Measurements from ENCODE around the gene TOM1L2. TPM values are rescaled to one million over a fixed set of nuclear protein-coding genes. Genes with fewer than 3 reads are reported as not detected.

TOM1L2 gene
- total RNA-seq, 3 donors from 2014 or later, result 67.8 to 101 (median 87.7) TPM

- DNase-seq (no peak), ATAC-seq (no peak)
- intact Hi-C loops (cut with DNase I, micrococcal nuclease), result no loop called here
- no peaks in the 10 kb centered on the region for H3K9me3 ChIP-seq
- H3K36me3 ChIP-seq (ENCODE audit: low read depth), result no peaks in the 10 kb centered on the region
- no peaks in the 10 kb centered on the region for H3K4me1 ChIP-seq (ENCODE audit: low read depth)
- TF ChIP-seq CTCF (IDR thresholded peaks at IDR 0.05), result no peak
- no peak overlapping the region for H3K4me3 ChIP-seq
Measured at GRCh38 chr17:17805575-17805974, 166.6 kb downstream of the TOM1L2 start.

- DNase-seq, result no peak
- no peak overlapping the region for H3K4me3 ChIP-seq
- H3K9me3 ChIP-seq, result no peaks in the 10 kb centered on the region
- no peaks in the 10 kb centered on the region for H3K4me1 ChIP-seq (ENCODE audit: low read depth)
- intact Hi-C loops (cut with DNase I, micrococcal nuclease), result no loop called here
- no peak for ATAC-seq
- no peaks in the 10 kb centered on the region for H3K36me3 ChIP-seq (ENCODE audit: low read depth)
- TF ChIP-seq CTCF (IDR thresholded peaks at IDR 0.05), result no peak
Measured at GRCh38 chr17:17804007-17804406, 168.2 kb downstream of the TOM1L2 start.

GRCh38 chr17:17801800-17802481, 170.3 kb downstream of the TOM1L2 start:
- intact Hi-C loops (cut with DNase I, micrococcal nuclease), result no loop called here

GRCh38 chr17:17800504-17801021, 171.6 kb downstream of the TOM1L2 start:
- ATAC-seq (no peak), DNase-seq (no peak)
- Histone ChIP-seq H3K9me3 (no peaks in the 10 kb centered on the region), H3K36me3 (ENCODE audit: low read depth) (no peaks in the 10 kb centered on the region), H3K4me1 (ENCODE audit: low read depth) (no peaks in the 10 kb centered on the region), H3K4me3 (no peak overlapping the region)
- intact Hi-C loops (cut with DNase I, micrococcal nuclease), result no loop called here
- TF ChIP-seq CTCF (IDR thresholded peaks at IDR 0.05), result no peak

More at GRCh38 chr17:17801800-17802481, 170.3 kb downstream of the TOM1L2 start:
- H3K36me3 ChIP-seq (ENCODE audit: low read depth), result no peaks in the 10 kb centered on the region
- DNase-seq, result no peak
- H3K4me3 ChIP-seq, result no peak overlapping the region
- no peak for TF ChIP-seq CTCF (IDR thresholded peaks at IDR 0.05)
- no peak for ATAC-seq
- no peaks in the 10 kb centered on the region for H3K9me3 ChIP-seq
- no peaks in the 10 kb centered on the region for H3K4me1 ChIP-seq (ENCODE audit: low read depth)

- Histone ChIP-seq H3K36me3 (ENCODE audit: low read depth) (no peaks in the 10 kb centered on the region), H3K4me1 (ENCODE audit: low read depth) (no peaks in the 10 kb centered on the region), H3K9me3 (no peaks in the 10 kb centered on the region), H3K4me3 (no peak overlapping the region)
- DNase-seq (no peak), ATAC-seq (no peak)
- intact Hi-C loops (cut with DNase I, micrococcal nuclease), result no loop called here
- TF ChIP-seq CTCF (IDR thresholded peaks at IDR 0.05), result no peak
Measured at GRCh38 chr17:17798573-17799255, 173.5 kb downstream of the TOM1L2 start.

Data from mucosa of descending colon (tissue), 3 donors.